Neutrophil (primary cell): ENCODE data around the gene NAA80.

Experiments
- H3K27ac ChIP-seq: fragments of 200-600 bp; sonication (generic); 2 replicates; pipeline ENCODE4 v1.5.1; 2016; ENCODE audit warnings: mild to moderate bottlenecking, moderate library complexity
- H3K27me3 ChIP-seq: fragments of 200-600 bp; sonication (generic); 2 replicates; pipeline ENCODE4 v1.6.0; 2016; ENCODE audit warnings: mild to moderate bottlenecking
- H3K36me3 ChIP-seq: fragments of 200-600 bp; sonication (generic); 2 replicates; pipeline ENCODE4 v1.5.1; 2017
- H3K4me1 ChIP-seq, 2 experiments: fragments of 200-600 bp in 1 of 2; sonication (generic) in 1 of 2; 1 replicate in 1 of 2; 2 replicates in 1 of 2; pipeline versions ENCODE4 v1.5.1 to v1.6.1; 2013 to 2016; ENCODE audit warnings: low read depth in 1 of 2, low read length in 1 of 2, mild to moderate bottlenecking in 1 of 2, moderate library complexity in 1 of 2; ENCODE audit not compliant: control insufficient read depth in 1 of 2, insufficient read depth in 1 of 2
- H3K4me3 ChIP-seq, 2 experiments: fragments of 200-600 bp in 1 of 2; sonication (generic) in 1 of 2; 1 replicate in 1 of 2; 2 replicates in 1 of 2; pipeline ENCODE4 v1.5.1; 2013 to 2016; ENCODE audit warnings: low read depth in 1 of 2, low read length in 1 of 2, mild to moderate bottlenecking in 1 of 2, moderate library complexity in 1 of 2
- H3K9me3 ChIP-seq: fragments of 200-600 bp; sonication (generic); 2 replicates; pipeline ENCODE4 v1.5.1; 2016
- TF ChIP-seq, protein P1 (sequence below): fragments of 200-600 bp; sonication (generic); IDR thresholded peaks from 2 replicates; pipeline ENCODE4 v1.5.1; 2016; ENCODE audit warnings: antibody characterized with exemption

The NAA80 gene

DNA sequence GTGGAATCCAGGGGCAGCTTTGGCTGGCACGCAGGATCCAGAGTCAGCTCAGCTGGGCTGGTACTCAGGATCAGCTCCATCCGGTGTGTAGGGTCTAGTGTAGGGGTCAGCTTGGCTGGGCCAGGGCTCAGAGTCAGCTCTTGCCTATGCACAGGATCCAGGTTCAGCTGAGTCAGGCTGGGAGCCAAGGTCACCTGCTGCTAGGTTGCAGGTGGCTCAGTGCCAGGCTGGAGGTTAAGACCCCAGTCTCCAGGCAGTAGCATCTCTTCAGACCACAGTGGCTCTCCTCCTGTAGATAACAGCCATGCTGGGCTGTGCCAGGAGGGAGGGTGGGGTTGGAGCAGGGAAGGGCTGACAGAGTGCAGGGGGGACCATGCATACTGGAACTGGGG is 1.8 kb downstream of the NAA80 start:
- no peaks in the 10 kb centered on the region for H3K9me3 ChIP-seq
- H3K36me3 ChIP-seq = no peaks in the 10 kb centered on the region
- TF ChIP-seq, protein P1, sequence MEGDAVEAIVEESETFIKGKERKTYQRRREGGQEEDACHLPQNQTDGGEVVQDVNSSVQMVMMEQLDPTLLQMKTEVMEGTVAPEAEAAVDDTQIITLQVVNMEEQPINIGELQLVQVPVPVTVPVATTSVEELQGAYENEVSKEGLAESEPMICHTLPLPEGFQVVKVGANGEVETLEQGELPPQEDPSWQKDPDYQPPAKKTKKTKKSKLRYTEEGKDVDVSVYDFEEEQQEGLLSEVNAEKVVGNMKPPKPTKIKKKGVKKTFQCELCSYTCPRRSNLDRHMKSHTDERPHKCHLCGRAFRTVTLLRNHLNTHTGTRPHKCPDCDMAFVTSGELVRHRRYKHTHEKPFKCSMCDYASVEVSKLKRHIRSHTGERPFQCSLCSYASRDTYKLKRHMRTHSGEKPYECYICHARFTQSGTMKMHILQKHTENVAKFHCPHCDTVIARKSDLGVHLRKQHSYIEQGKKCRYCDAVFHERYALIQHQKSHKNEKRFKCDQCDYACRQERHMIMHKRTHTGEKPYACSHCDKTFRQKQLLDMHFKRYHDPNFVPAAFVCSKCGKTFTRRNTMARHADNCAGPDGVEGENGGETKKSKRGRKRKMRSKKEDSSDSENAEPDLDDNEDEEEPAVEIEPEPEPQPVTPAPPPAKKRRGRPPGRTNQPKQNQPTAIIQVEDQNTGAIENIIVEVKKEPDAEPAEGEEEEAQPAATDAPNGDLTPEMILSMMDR = no peak
- no peaks in the 10 kb centered on the region for H3K27me3 ChIP-seq
- H3K27ac ChIP-seq = peak overlapping the region; percentile 97
- H3K4me1 ChIP-seq = peaks cover 42 to 47% of the 10 kb centered on the region in 2 experiments
- H3K4me3 ChIP-seq = no peak overlapping the region

DNA sequence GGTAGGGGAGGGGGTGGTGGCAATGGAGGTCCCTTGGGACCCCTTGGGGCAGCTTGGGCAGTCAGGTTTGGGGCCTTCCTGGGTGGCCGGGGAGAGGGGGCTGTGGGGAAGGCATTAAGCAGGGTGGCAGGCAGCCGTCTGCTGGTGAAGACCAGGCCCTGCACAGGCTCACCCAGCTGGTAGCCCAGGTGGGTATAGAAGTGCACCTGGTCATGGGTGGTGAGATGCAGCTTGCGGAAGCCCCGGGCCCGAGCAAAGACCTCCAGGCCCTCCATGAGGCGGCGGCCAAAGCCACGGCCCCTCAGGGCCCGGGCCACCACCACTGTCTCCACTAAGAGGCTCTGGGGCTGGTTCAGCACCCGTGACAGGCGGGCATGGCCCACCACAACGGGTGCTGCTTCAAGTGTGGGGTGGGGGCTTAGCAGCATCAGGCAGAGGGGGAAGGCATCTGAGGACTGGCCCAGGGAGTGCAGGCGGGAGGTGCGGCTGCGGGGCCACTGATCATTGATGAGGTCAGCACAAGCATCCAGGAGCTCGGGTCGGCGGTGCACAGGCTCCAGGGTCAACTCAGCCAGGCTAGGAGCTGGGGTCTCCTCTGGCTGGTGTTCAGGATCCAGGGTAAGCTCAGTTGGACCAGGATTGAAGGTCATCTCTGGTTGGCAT is 2.4 kb downstream of the NAA80 start:
- TF ChIP-seq, protein P1 = no peak
- Histone ChIP-seq H3K27ac (peak overlapping the region; percentile 97), H3K4me3 (no peak overlapping the region), H3K4me1 (peaks cover 45 to 52% of the 10 kb centered on the region in 2 experiments), H3K36me3 (no peaks in the 10 kb centered on the region), H3K9me3 (no peaks in the 10 kb centered on the region), H3K27me3 (no peaks in the 10 kb centered on the region)

DNA sequence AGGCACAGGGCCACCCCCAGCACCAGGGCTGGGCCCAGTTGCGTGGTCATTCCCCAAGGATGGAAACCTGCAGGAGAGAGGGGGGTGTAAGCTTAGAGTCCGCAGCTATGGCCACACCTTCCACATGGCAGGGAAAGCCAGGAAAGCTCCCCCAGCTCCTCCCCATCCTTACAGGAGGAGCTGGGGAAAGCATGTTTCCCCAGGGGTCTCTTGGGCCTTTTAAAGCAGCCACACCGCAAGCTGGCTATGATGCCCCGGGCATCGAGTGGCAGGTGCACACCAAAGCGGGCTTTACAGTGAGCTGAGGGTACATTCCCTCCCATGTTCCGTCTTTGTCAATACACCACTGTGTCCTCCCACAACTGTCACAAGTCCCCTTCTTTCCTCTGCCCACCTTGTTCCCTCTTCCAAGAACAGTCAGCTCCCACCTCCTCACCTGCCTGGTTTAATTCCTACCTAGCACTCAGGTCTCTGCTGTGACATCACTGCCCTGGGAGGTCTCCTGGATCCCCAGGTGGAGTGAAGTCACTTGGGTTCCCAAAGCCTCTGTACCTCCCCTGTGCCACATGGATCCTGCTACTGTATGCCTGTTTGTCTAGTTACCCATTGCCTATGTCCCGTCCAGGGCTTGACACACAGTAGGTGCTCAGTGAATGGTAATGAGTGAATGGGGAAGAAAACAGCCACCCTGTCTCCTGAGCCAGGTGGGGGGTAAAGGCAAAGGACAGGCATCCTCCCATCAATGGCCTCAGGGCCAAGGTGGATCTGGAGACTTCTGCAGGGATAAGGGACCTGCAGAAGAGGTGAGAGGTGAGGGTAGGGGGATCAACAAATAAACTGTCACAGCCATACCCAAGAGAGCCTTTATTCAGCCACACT is 3.4 kb downstream of the NAA80 start:
- no peak overlapping the region for H3K4me3 ChIP-seq
- TF ChIP-seq, protein P1 = no peak

DNA sequence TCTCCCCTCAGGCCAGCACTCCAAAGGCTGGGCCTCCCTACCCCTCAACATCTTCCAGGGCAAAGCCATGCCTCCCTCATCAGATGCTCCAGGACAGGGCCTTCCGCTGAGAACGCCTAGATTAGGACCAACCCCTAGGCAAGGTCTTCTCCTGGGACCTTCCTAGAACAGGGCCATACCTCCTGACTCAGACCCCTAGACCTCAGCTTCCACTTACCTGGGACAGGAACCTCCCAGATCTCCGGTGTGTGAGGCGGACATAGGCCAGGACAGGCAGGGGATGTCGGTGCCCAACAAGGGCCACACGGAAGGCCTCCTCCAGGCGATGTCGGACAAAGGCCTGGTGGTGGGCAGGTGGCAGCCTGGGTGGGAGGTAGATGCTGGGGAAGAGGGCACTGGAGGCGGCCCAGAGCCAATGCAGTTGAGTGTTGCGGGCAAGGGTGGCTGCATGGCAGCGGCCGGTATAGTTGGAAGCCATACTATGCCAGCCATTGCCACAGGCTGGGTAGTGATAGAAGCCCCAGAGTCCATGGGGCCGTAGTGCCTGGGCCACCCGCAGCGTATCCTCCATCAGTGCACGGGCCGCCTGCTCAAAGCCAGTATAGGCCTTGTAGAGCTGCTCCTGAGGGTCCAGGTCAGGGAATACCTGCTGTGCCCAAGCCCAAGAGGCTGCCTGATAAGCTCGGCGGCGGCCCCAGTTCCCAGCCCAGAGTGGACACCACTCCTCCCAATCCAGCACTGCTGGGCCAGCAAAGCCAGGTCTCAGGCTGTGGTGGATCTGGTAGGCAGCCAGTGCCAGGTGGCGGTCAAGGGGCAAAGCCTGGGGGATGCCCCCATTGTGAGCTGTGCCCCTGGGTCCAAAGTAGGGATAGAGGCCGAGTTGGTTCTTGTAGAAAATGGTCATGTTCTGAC is 4.5 kb downstream of the NAA80 start:
- peaks cover 37 to 43% of the 10 kb centered on the region in 2 experiments for H3K4me1 ChIP-seq
- H3K36me3 ChIP-seq = no peaks in the 10 kb centered on the region
- H3K27ac ChIP-seq = peak overlapping the region; percentile 25
- TF ChIP-seq, protein P1 = no peak
- H3K9me3 ChIP-seq = no peaks in the 10 kb centered on the region
- no peak overlapping the region for H3K4me3 ChIP-seq
- no peaks in the 10 kb centered on the region for H3K27me3 ChIP-seq

More for the DNA sequence above, 3.4 kb downstream of the NAA80 start:
- Histone ChIP-seq H3K27ac (peak overlapping the region; percentile 25), H3K4me1 (peaks cover 48 to 54% of the 10 kb centered on the region in 2 experiments), H3K9me3 (no peaks in the 10 kb centered on the region), H3K36me3 (no peaks in the 10 kb centered on the region), H3K27me3 (no peaks in the 10 kb centered on the region)

DNA sequence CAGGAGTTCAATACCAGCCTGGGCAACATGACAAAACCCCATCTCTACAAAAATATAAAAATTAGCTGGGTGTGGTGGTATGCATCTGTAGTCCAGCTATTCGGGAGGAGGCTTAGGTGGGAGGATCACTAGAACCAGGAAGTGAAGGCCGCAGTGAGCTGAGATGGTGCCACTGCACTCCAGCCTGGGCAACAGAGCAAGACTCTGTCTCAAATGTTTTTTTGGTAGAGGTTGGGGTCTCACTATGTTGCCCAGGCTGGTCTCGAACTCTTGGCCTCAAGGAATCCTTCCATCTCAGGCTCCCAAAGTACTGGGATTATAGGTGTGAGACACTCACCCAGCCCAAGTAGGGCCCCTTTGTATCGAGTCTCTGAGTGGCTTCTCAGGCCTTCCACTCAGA is 5.1 kb downstream of the NAA80 start:
- TF ChIP-seq, protein P1 = no peak
- Histone ChIP-seq H3K27ac (peak overlapping the region; percentile 69), H3K36me3 (no peaks in the 10 kb centered on the region), H3K9me3 (no peaks in the 10 kb centered on the region), H3K27me3 (no peaks in the 10 kb centered on the region), H3K4me3 (no peak overlapping the region), H3K4me1 (peaks cover 35 to 39% of the 10 kb centered on the region in 2 experiments)
